HG02763 (cell line): ENCODE measurements around the gene LGALS9B.
"Not testable (repeated sequence)": the region's sequence is repeated elsewhere in the genome, so short reads cannot be mapped to it uniquely, and the experiment has no call there.

Experiments
- ATAC-seq: cut with Tn5 transposase; IDR thresholded peaks from one replicate; pipeline ENCODE4 v1.9.1; 2021; ENCODE audit warnings: mild to moderate bottlenecking, moderate library complexity; ENCODE audit not compliant: unreplicated experiment

The LGALS9B gene

DNA sequence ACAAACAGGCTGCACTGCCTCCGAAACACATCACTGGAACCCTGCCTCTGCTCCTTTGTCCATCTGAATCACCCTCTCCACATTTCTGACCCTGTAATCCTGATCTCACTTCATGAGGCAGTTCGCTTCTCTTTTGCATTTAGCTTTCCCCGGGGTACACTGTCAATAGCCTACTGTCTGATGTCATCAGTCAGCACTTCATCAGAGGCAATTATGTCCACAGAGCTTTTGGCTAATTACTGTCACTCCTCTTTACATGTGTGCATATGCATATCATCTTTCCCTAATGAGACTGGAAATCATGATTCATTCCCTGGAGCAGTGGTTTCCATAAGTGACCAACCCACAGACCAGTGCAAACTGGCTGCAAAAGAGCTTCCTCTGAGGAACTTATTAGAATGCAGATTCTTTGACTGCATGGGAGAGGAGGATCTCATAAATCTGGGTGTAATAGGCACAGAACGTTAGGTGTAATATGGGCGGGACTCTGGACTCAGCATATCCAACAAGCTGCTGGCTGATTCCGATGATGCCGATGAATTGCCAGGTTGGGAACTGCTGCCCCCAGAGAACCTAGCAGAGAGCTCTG lies 49.8 kb downstream of the LGALS9B start:
- not testable (repeated sequence) for ATAC-seq

DNA sequence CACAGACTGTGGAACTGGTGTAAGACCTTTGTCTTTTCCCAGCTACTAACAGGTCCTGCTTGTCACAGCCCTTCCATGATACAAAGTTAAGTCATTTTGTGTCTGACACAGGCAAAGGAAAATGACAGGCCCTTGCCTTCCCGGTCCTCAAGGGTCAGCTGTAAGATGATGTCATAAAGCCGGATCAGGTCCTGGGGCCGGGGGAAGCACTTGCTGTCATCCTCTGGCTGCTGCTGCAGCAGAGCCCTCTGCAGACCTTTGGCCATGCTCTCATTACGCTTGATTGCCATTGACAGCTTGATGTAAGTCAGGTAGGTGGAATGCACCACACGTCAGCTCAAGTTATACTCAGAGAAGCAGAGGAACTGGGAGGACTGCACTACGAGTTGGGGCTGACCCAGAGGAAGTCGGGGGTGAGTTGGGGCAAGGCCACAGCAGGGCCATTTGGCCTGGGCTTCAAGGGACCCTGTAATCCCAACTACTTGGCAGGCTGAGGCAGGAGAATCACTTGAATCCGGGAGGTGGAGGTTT lies 50.9 kb downstream of the LGALS9B start:
- not testable (repeated sequence) for ATAC-seq

DNA sequence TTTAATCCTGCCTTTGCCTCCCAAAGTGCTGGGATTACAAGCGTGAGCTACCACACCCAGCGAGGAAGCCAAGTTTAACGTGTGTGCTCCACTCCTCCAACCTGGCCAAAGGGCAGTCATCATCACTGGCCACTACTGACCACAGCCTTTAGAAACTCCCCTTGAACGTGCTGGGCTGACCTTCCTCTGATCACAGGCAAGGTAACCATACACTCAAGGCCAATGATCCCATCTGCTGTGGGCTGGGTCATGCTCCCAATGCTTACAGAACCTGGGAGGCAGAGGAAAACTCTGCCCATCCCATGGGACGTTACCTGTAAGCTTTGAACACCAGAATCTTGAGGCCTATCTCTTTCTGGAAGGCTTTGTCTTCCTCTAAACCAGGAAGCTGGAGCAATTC lies 51.9 kb downstream of the LGALS9B start:
- ATAC-seq = not testable (repeated sequence)

DNA sequence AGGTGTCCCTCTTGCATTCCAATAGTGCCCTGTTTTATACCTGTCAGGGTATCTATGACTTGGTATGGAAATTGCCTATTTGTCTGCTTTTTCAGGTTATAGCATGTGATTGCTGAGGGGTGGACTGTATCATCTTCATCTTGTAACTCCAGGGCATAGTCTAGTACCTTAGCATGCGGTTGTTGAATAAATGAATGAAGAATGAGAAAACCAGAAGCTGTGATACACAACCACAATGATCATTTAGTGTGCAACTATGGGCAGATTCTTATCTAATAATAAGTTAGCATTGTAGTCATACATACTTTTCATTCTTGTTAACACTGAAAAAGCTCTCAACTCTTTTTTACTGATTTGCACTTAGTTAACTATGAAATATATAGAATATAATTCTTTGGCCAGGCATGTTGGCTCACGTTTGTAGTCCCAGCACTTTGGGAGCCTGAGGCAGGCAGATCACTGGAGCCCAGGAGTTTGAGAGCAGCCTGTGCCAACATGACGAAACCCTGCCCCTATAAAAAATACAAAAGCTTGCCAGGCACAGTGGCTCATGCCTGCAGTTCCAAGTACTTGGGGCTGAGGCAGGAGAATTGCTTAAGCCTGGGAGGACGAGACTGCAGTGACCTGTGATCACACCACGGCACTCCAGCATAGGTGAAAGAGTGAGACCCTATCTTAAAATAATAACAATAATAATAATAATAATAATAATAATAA lies 65.9 kb downstream of the LGALS9B start:
- not testable (repeated sequence) for ATAC-seq

DNA sequence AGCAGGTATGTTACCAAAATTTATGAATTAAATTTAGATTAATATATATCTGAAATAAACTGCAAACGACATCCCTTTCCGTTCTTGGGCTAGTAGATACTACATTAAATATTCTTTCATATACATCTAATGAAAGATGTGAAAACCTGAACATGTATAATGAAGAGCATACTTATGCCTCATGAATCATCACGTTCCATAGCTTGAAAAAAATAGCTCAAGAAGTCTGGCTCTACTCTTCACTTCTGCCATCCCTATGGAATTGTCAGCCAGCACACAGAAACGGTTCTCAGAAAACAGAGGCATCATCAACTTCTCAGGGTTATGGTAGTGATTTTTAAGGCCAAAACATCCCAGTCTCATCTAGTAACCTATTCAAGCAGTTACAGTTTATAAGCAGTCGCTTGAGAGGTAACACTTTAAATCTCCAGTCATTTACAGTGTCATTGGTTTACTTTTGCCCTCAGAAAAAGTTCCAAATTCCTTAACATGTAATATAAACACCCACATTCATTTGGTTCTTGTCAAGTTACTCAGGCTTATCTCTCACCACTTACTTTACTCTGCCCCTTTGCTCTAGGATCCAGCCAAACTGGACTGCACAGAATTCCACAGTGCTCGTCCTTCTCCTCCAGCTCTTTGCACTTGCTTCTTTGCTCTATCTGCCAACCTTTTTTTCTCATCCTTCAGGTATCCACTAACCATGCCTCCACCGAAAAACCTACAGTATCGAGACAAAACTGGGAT lies 66.6 kb downstream of the LGALS9B start:
- ATAC-seq = not testable (repeated sequence)
